SKM-1 treated with dmso at 0.1 percent for 144 hours (cell line): ENCODE results near the gene COL16A1.

Experiments used
- DNase-seq: peaks from one replicate; lab custom pipeline; 2025; ENCODE audit not compliant: unreplicated experiment; lab: John Stamatoyannopoulos, UW

The COL16A1 gene

DNA sequence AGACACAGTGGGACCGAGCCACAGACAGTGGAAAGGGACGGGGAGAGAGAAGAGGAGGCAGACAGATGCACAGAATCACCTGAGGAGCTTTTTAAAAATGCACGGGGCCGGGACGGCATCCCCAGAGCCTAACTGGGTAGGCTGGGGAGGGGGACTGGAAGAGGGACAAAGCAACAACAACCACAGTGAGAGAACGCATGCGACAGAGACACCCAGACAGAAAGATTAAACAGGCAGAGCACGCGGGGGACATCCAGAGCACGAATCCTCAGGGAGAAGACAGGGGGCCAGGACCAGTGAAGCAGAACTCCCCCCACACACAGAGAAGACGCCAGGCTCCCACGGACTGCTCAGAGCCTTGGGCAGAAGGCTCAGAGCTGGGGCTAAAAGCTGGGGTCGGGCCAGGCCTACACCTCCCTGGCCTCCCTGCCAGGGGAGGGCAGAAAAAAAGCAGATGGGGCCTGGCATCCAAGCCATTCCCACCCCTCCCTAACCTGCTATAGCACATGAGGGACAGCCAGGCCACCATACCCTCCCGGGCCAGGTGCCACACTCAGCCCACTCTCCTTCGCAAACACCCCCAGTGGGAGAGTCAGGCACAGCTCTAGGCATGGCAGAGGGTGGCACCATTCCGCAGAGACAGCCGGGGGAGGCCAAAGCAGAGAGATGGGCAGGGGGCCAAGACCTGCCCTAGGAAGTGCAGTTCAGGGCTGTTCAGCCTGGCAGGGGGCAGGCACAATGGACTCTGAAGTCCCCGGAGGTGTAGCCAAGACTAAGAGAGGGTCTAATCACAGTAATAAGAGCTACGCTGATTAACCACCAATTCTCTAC, 29.8 kb upstream of the COL16A1 start:
- no peak for DNase-seq

DNA sequence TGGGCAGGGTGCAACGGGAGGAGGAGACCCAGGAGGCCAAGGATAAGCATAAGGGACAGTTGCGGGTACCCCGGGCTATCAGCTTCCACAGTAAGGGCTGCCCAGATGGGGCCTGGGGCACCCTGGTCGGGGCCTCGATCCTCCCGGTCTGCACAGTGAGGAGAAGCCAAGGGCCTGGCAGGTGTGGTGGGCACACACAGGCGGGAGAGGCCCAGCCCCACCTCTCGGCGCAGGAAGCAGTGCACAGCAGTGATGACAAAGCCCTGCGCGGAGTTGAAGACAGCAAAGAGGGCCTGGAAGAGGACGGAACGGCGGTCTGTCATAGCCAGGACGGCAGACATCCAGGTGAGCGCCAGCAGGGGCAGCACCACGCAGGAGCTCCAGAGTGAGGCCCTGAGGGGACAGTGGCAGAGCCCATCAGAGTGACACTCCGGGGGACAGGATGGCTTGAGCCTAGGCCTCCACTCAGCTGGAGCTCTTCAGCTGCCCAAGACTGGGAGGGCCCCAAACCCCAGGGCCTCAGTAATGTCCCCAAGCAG, 29.0 kb upstream of the COL16A1 start:
- no peak for DNase-seq

DNA sequence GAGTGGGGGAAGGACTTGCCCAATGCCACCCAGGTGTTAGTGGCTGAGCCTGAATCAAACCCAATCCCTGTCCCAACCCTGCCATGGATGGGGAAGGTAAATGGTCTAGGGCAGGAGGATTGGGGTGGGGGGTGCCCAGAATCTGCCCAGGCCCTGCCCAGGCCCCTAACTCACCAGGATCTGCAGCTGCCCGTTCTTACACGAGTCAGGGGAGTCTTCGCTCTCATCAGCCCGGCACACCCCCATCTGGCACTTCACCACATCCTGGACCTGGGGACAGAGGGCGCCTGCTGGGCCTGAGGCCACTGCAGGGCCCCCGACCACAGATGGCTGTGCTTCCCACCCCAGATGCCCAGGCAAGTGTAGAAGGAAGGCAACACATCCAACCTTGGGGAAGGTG, 28.5 kb upstream of the COL16A1 start:
- no peak for DNase-seq

DNA sequence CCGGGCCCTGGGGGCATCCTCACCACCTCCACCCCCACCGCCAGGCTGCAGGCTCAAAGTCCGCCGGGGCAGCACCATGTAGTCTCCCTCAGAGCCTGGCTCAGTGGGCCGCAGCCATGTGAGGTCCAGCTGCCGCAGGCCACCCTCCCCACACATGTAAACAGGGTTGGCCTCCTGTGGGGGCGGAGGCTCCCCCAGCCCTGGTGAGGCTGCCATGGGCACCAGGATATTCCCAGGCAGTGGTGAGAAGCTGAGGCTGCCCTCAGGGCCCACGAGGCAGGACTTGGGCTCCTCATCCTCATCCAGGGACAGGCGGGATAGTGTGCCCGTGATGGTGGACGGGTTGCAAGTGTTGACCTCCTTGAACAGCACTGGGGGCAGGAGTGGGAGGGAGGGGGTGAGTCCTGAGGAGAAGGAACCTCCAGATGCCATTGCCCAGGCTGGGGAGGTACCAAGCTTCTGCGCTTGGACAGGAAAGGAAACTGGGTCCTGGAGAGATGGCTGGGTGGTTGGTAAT, 27.3 kb upstream of the COL16A1 start:
- no peak for DNase-seq

DNA sequence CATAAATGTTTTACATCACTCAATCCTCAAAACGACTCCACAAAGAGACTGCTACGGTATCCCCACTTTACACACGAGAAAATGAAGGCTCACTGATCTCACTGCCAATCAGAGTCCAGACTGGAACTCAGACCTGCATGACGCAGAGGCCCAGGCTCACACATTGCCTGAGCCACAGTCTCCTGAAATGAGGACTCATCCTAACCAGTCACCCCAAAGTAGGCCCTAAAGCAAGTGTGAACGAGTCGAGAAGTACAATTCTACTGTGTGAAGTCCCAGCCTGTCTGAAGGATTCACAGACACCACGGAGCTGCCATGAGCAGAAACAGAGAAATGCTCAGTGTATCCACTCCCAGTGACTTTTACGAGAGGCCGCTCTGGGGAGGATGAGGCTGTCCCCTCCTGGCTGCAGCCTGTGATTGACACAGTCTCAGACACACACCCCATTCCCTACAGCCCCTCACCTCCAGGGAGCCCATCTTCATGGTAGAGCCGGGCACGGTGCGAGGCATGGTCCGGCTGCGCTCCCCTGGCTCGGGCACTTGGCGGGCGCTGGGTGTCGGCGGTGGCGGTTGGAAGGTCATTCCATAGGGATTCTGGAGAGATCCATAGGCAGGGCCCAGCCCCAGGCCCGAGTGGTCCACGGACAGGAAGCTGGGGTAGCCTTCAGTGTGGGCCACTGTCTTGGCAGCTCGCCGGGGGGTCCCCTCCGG, 26.7 kb upstream of the COL16A1 start:
- no peak for DNase-seq

DNA sequence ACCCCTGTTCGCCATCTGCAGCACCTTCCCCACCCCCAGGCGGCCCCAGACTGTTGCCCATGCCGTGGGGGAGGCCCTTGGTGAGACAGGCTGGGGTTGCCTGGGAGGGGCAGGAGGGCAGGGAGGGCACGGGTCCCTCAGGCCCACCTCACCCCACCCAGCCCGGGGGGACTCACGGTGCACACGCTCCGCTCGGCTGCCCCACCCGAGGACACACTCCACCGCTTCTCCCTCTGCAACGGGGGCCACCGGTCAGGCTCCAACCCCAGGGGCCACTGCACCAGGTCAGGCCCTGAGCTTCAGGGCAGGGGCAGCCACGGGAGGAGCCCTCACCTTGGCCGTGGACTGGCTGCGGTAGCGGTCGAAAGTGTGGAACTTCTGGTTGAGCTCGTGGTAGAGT, 24.0 kb upstream of the COL16A1 start:
- DNase-seq = no peak

DNA sequence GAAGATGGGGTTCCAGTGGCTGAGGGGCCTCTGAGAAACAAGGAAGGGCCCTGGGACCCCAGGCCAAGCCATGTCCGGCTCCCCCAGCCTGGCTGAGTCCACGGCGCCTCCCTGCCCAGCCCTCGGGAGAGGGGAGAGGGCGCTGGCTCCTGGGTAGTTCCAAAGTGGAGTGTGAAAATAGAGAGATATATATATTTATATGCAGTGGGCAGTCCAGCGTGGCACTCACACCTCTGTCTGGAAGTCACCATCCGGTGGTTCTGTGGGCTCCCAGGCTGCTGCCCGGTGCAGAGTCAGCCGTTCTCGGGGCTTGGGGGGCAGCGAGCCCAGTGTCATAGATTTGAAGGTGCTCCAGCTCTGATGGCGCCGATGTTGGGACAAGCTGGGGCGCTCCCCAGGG, 23.4 kb upstream of the COL16A1 start:
- no peak for DNase-seq

DNA sequence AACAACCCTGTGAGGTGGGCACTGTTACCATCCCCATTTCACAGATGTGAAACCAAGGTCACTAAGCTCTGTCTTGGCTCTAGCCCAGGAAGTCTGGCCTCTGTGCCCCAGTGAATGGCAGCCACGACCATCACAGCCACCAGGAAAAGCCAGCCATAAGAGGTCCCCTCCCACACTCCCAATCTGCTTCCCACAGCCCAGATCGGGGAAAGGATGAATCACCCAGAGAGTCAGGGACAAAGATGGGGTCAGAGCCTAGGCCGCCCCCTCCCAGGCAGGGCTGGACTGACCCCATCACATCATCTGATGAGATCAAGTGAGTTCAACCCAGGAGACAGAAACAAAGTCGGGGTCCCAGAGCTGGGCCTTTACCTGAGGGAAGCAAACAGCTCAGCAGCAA, 22.9 kb upstream of the COL16A1 start:
- DNase-seq = no peak

DNA sequence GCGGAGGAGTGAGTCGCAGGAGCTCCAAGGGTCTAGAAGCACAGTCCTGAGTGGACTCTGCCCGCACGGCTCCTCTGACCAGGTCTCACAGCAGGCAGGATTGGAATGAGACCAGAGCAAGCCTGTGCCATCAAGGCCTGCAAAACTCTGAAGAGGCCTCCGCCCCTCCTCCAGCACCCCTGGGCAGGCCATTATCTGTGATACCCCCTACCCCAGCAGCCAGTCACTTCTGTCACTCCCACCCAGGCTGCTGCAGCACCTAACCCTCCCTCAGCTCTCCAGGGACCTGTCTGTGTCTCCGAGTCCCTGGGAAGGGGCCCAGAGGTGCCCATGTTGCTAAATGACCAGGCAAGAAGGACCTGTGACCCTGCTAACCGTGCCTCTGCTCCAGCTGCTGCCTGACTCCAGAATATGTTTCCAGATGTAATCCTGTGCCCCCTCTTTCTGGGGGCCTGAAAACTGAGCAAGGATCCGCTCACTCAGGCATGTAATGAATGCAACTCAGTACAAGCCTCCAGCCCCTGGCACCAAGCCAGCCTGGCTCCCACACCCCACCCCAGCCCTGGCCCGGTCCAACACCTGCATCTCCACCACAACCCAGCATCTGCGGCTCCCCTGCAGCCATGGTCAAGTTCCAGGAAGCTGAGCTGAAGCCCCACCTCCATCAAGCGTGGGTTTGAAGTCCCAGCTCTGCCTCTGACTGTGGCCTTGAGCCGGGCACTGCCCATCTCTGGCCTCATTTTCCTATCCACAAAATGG, 22.1 kb upstream of the COL16A1 start:
- DNase-seq = no peak

DNA sequence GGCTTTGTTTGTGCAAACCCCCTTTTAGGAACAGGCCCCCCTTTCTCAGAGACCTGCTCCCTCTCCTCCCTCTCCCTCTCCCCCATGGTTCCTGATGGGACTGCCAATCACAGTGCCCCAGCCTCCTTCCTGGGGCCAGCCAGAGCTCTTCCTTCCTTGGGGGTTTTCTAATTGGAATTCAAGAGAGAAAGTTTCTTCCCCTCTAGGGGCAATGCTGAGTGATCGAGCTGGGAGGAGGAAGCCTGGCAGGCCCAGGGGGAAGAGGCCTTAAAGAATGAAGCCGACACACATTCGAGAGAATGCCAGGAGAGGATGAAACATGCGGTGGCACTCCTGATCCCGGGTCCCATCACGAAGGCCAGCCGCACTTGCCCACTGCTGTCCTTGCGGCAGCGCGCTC, 21.3 kb upstream of the COL16A1 start:
- DNase-seq = no peak

DNA sequence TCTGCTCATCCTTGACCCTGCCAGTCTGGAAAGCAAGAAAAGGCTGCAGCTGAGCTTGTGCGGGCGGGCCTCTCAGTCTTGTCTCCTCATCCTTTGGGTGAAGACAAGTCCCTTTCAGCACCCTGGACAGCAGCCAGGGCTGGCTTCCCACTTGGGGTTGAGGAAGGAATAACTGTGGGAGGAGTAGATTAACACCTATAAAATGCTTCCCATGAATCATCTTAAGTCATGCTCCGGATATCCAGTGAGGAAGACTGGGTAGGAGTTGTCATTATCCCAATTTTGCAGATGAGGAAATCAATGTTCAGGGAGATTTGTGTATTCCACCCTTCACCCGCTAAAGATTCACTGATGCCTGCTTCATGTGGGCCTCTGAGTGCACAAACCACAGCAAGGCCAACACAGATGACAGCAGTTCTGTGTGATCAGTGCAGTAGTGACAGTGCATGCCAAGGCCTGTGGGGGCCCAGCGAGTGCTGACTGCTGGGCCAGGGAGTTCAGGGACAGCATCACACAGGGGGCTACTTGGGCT, 20.1 kb upstream of the COL16A1 start:
- peak; percentile 22 for DNase-seq

DNA sequence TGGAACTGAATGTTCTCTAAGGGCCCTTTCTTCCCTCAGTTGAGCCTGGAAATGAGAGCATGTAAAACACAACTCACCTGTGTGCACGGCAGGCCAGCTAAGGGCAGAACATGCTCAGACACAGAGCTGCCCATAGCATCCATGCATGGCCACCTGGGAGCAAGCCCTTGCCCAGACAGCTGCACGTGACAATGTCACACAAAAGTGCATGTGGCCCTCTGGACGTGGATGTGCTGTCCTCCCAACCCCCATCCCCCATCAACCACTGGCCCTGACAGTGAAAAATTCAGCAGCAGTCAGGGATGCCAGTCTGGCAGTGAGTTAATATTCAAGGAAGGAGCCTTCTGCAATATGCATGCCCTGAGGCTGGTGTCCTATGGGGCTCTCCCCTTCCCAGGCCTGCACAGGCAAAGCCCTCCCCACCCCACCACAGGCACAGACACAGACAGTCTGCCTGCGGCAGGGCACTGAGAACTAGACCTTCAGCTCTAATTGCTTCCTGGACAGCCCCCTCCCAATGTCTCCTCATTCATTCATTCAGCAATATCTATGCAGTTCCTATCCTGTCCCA, 14.6 kb upstream of the COL16A1 start:
- DNase-seq = no peak

DNA sequence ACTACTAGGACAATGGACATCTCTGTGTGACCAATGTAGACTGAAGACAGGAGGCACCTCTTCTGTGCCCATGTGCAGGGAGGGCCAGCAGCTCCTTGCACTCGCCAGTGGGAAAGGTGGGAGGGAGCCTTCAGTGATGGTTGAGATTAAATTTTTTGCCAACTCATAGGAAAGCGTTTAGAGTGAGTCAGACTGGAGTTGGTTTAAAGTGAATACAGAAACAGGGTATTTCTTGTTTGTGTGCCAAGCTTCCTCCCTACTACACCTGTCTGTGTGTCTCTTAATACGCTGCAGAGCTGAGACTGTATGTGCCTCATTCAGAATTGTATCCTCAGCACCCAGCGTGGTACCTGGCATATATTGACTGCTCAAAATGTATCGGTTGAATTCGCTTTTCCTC, 13.5 kb upstream of the COL16A1 start:
- DNase-seq = no peak

DNA sequence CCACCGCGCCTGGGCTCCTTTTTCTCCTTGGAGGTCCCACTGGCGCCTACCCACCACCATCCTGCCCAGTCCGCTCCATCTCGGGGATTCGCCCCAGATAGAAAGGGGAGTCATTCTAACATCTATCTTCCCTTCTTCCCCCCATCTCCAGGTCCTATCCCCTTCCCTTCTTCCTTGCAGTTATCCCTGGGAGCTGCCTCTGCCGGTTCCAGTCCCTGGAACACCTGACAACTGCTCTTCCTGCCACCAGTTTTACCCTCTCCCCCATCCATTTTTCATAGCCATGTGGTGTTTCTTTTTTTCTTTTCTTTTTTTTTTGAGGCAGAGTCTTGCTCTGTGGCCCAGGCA, 12.0 kb upstream of the COL16A1 start:
- no peak for DNase-seq

DNA sequence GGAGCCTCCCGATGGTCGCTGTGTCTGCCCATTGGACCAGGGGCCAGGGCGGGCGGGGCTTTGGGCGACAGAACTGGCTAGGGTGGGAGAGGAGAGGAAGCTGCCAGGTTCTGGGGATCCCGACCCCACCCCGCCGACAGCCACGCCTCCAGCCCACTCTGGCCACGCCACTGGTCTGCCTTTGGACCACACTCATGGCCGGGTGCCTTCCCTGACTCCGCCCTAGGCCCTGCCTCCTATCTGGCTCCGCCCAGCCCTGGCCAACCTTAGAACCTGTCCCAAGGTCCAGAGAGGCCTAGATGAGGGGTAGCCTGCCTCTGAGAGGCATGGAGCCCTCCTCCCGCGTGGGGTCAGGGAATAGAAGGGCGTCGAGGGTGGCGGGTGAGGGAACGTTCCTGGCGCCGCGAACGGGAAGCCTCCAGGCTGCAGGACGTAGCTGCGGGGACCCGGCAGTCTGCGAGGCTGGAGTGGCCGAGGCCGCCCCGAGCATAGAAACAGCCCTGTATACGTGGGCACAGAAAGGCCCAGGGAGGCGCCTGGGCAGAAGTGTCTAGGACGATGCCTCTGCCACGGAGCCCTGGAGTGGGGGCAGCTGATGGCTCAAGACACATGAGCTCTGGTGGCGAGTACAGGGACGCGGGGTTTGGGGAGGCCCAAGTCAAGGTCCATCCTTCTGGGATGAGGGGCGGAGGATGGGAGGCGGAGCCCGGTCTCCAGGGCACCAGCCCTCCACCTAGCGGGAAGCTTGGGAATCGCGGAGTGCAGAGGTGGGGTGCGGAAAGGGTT, 11.5 kb upstream of the COL16A1 start:
- DNase-seq = peak; percentile 9

DNA sequence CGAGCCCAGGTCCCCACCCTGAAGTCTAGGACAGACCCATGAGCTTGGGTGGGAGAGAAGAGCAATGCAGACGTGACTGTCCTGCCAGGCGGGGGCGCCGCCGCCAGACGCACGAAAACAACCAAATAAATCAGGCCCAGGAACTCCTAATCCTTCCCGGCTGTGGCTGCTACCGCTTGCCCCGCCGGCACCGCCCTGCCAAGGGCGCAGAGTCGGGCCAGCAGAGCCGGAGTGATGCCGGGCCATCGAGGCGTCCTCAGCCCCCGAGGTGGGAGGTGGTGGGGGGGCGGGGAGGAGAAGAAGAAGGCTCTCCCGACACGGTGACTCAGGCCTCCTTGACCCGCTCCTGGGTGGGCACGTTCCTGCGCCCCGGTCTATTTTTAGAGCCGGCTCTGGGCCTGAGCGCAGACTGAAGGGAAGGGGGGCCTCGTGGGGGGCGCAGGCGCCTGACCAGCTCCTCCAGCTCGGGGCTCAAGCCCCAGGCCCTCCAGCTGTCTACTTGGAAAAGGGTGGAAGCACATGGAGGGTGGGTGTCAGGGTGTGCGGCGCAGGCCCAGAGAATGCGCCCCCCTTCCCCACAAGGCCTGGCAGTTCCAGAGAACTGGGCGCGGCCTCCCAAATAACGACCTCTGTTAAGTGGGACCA, 10.7 kb upstream of the COL16A1 start:
- DNase-seq = no peak

DNA sequence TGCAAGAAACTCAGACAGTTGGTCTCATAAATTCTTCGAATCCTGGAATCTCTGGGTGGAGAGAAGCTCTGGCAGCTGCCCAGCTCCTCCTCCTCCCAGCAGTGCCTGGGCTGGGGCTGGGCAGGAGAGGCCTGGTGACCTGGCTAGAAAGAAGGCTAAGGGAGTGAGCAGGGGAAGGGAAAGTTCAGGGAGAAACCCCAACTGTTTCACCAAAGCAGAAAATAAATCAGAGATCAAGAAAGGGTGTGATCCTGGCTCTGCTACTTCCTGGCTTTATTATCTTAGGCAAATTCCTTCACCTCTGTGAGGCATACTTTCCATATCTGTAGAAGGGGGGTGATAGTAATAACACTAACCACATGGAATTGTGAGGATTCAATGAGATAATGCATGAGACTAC, 8.8 kb upstream of the COL16A1 start:
- DNase-seq = no peak

DNA sequence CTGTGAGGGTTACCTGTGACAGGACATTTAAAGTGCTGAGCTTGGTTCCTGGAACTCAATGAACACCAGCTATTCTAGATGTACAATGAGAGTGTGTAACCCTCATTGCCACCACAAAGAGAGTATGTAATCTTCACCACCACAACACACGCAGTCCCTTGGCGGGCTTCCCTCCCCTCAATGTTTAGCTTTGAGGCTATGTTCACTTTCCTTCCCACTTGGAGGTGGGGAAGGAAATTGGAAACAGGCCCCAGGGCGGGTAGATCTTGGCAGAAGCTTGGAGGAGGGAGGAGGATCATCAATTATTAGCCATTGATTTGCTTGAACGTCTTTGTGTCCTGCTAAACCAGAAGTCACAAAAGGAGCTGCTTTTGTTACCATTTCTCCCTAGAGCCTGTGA, 8.3 kb upstream of the COL16A1 start:
- no peak for DNase-seq

DNA sequence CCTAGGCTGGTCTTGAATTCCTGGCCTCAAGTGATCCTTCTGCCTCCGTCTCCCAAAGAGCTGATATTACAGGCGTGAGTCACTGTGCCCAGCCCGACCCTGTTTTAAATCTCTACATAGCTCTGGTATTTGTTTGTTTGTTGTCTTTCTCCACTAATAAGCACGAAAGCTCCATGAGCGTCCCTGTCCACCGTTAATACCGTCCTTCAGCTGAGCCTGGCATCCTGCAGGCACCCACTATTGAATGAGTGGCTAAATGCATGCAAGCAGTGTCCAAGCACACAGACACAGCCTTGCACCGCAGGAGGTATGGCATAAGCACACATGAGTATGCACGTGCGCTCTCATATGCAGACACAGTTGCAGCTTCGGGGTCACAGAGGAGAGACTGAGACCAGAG, 4.5 kb upstream of the COL16A1 start:
- no peak for DNase-seq

DNA sequence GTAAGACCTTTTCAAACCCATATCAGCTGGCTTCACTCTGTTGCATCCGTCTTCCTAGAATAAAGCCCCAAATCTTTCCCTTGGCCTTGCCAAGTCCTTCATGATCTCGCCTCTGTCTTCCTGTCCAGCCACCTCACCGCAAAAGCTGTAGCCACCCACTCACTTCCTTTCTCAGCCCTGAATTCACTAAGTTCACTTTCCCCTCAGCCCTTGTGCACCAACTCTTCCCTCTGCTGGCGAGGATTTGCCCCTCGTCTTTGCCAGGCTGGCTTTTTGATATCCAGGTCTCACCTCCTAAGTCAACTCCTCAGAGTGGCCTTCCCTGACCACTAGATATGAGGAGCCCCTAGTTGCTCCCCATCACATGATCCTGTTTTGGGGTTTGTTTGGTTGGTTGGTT, 3.9 kb upstream of the COL16A1 start:
- peak; percentile 47 for DNase-seq
